OCI-M2 (cell line): ENCODE measurements around the gene MLLT3.

Experiments
- DNase-seq: peaks from one replicate; lab custom pipeline; 2025; ENCODE audit not compliant: unreplicated experiment; lab: John Stamatoyannopoulos, UW

MLLT3 gene

DNA sequence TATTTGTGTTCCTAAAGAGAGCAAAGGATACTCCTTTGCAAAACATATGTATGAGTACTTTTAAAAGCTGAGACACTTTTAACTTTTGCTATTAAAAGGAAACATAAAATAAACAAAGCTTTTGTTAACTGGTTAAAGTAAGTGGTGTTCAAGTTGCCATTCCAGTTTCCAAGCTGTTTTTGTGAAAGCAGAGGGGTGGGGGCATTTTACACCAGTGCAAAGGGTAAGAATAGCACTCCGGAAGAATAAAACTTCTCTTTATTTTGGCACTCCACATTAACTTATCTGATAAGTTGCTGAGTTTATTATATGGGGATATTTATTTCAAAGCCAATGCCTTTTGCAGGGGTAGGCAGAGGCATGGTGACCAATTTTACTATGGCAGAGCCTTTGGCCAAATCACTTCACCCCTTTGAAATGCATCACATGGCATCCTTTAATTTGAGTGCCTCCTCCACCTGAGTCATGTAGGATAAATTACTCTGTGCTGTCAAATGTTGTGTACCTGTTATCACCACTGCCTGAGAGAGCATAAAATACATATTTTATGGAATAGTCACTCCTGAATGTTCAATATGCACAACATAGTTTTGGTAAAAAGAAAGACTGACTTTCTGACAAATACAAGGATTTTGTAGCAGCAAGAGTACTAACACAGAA, 62.9 kb downstream of the MLLT3 start:
- DNase-seq, result no peak

- no peak for DNase-seq
Measured at GRCh38 chr9:20558566-20559016, 63.7 kb downstream of the MLLT3 start.

- no peak for DNase-seq
Measured at GRCh38 chr9:20557890-20558565, 64.3 kb downstream of the MLLT3 start.

- DNase-seq, result no peak
Measured at GRCh38 chr9:20557285-20557684, 65.0 kb downstream of the MLLT3 start.

DNA sequence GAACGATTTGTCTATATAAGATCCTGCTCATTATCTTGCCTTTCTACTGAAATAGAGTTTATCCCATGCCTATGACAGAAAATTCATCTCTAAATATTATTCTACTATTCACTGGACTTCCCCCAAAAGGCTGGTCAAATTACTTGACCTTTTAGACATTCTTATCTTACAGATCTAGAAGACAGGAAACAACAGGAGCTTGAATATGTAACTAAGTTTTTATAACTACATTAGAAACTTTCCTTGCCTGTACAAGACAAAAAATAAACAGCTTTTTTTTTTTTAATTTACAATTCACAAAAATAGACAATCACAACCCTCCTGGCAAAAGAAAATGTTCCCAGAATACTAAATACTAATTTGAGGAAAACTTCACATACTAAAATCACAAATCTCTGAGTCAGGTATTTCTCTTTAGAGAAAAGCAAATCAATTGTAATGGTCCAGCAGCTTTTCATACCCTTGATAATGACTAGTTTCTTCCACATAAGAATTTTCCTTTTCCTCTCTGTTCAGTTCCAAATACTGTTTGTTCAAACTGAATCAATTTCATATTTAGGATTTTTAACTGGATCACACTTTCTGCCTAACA, 68.6 kb downstream of the MLLT3 start:
- DNase-seq, result no peak

DNA sequence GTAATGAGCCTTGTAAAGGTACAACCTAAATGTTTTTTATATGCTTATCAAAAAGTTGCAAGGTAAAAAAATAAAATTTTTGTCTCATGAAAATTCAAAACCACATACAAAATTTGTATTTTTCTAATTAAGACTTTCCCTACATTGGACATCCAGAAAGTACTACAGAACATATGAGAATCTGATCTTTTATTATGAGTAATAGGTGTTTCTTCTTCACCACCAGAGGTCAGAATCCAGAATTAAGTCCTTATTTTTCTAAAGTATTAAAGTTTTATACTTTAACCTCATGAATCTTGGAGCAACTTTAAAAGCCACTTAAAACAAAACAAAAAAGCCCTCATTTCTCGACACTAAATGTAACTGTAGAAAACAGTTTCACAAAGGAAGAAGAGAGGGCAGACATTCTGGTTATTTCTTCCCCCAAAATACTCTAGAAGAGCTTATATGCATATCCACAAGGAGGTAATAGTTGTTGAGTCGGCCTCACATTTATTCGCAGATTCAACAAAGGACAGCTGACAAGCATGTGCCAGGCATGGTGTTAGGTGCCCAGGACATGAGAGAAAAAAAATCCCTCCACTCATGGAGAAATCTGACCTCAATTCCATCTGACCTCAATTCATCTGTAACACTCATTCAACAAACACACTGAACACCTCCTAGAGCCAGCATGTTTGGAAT, 69.3 kb downstream of the MLLT3 start:
- no peak for DNase-seq

GRCh38 chr9:20551835-20552234, 70.5 kb downstream of the MLLT3 start:
- DNase-seq, result no peak

DNA sequence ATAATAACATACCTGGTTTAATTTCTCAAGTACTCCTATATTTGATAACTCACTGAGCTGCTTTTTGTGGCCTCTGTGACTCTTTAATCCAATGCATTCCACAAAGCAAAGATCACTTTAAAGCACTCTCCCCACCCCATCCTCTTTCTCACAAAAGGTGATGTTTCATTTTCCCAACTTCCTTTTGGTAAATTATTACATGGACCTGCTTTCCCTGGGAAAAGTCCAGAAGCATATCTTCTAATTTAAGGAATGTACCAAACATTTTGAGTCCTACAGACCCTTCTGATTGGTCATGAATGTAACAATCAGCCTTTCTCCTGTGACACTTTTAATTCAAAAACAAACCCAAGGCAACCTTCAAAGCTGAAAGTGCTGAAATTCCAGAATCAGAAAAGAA, 71.1 kb downstream of the MLLT3 start:
- no peak for DNase-seq

DNA sequence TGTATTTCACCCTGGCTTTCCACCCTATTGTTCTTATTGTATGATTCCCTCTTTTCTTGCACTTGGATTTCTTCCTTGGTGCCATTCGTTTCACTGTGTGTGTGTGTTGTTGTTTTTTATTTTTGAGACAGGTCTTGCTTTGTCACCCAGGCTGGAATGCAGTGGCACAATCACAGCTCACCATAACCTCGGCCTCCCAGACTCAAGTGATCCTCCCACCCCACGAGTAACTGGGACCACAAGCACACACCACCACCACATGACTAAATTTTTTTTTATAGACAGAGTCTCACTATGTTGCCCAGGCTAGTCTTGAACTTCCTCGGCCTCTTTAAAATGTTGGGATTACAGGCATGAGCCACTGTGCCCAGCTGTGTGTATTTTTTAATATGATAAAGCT, 72.0 kb downstream of the MLLT3 start:
- no peak for DNase-seq

- no peak for DNase-seq
Measured at GRCh38 chr9:20549053-20549452, 73.2 kb downstream of the MLLT3 start.

GRCh38 chr9:20545023-20545622, 77.2 kb downstream of the MLLT3 start:
- DNase-seq, result no peak

DNA sequence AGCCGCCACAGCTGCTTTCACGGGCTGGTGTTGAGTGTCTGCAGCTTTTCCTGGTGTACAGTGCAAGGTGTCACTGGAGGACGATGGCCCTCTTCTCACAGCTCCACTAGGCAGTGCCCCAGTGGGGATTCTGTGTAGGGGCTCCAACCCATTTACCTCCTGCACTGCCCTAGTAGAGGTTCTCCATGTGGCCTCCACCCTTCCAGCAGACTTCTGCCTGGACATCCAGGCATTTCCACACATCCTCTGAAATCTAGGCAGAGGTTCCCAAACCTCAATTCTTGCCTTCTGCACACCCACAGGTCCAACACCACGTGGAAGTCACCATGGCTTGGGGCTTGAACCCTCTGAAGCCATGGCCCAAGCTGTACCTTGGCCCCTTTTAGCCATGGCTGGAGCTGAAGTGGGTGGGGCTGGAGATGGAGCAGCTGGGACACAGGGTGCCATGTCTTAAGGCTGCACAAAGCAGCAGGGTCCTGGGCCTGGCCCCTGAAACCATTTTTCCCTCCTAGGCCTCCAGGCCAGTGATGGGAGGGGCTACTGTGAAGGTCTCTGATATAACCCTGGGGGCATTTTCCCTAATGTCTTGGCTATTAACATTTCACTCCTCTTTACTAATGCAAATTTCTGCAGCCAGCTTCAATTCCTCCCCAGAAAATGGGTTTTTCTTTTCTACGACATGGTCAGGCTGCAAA, 82.0 kb downstream of the MLLT3 start:
- no peak for DNase-seq

GRCh38 chr9:20538956-20539355, 83.3 kb downstream of the MLLT3 start:
- DNase-seq, result no peak

- no peak for DNase-seq
Measured at GRCh38 chr9:20538092-20538491, 84.2 kb downstream of the MLLT3 start.

DNA sequence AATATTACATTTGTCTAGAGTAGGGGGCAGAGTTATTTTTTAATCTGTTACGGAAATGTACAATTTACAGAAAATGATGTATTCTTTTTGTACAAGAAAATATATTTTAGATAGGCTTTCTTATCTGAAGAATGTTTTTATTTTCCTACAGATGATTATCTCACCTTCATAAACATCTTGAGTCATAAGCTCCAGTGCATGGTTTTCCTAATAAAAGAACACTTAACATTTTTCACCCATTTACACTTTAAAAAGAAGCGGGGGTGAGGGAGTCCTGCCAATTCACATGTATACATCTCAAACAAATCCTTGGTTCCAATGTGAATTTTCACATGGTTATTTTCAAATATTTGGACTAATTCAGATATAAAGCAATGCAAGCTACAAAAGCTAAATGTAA, 85.0 kb downstream of the MLLT3 start:
- DNase-seq, result no peak

DNA sequence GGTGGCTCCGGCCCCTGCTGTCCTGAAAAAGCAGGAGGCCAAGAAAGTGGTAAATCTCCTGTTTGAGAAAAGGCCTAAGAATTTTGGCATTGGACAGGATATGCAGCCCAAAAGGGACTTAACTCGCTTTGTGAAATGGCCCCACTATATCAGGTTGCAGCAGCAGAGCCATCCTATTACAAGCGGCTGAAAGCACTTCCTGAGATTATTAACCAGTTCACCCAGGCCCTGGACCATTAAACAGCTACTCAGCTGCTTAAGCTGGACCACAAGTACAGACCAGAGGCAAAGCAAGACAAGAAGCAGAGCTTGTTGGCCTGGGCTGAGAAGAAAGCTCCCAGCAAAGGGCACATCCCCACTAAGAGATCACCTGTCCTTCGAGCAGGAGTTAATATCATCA, 89.7 kb downstream of the MLLT3 start:
- no peak for DNase-seq

DNA sequence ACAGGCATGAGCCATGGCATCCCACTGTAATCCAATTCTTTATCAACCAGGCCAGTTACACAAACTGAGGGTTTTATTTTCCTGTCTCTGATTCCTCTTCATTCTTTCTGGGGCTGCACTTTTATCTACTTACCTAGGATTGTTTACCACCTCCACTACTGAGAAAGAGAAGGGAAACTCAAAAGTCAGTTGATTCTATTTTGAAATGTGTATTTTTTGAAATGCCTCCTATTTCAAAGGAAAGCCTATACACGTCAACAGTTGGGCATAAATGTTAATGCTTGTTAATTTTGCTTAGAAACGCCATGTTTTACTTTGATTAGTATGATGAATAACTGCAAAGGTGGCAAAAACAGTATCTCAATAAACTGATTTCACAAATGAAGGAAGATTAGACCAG, 92.5 kb downstream of the MLLT3 start:
- no peak for DNase-seq

GRCh38 chr9:20528253-20528652, 94.0 kb downstream of the MLLT3 start:
- DNase-seq, result no peak

DNA sequence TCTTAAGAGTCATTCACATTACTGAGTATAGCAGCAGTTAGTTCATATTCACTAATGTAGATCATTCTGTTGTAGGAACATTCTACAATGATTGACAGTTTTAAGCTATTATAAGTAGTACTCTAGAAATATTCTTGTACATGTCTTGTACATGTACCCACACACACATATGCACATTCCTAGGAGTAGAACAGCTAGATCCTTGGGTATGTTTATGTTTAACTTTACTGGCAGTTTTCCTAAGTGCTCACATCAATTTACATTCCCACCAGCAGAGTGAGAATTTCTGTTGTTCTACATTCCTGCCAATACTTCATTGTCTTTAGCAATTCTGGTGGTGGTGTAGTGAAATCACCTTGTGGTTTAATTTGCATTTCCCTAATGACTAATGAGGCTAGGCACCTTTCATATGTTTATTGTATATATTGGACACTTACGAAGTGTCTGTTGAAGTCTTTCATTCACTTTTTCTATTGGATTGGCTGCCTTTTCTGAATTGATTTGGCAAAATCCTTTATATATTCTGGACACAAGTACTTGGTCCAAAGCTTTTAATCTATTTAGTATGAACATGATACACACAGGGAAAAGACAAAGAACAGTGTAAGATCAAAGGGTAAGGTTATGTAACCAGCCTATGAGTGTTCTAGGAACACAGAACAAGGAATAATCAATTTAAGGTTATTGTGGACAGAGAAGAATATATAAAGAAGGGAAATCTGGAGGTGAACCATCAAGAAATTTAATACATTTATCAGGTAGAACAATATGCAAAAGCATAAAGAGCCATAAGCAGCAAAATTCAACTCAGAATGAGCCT, 95.6 kb downstream of the MLLT3 start:
- DNase-seq, result no peak

DNA sequence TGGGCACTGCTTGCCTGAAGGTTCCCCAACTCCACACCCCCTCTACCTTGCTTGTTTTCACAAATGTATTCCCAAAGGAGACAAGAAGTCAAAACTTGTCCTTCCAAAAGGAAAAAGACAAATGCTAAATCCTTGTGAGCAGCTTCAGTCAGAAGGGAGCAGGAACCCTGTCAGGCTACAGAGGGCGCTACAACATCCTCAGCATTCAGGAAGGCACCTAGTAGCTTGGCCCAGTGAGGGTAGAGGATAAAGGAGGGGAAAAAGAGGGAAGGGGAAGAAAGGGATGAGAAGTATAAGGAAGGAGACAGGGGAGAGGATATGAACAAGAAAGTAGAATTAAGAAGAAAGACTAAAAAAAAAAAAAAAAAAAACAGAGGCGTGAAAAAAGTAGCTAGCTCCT, 97.5 kb downstream of the MLLT3 start:
- DNase-seq, result no peak
